A549 (cell line): ENCODE measurements around the gene SH3TC2.

Experiments used
- CHD4 ChIP-seq: fragments of 200-600 bp; sonication (generic); IDR thresholded peaks from 2 replicates; pipeline ENCODE4 v1.6.1; 2016; ENCODE audit warnings: antibody characterized with exemption, mild to moderate bottlenecking, borderline replicate concordance
- CTCF ChIP-seq: fragments of >200 bp; sonication (Bioruptor Twin); formaldehyde crosslinking; IDR thresholded peaks from 3 replicates; pipeline ENCODE4 v1.5.1; 2016
- MYC ChIP-seq: IDR thresholded peaks from 2 replicates; pipeline ENCODE4 v1.6.1; 2012; ENCODE audit warnings: mild to moderate bottlenecking, inconsistent platforms, low read length, improper control_type of control experiment, borderline replicate concordance
- POLR2A ChIP-seq: IDR thresholded peaks from 2 replicates; pipeline ENCODE4 v1.6.1; 2012; ENCODE audit warnings: mild to moderate bottlenecking, low read length

DNA sequence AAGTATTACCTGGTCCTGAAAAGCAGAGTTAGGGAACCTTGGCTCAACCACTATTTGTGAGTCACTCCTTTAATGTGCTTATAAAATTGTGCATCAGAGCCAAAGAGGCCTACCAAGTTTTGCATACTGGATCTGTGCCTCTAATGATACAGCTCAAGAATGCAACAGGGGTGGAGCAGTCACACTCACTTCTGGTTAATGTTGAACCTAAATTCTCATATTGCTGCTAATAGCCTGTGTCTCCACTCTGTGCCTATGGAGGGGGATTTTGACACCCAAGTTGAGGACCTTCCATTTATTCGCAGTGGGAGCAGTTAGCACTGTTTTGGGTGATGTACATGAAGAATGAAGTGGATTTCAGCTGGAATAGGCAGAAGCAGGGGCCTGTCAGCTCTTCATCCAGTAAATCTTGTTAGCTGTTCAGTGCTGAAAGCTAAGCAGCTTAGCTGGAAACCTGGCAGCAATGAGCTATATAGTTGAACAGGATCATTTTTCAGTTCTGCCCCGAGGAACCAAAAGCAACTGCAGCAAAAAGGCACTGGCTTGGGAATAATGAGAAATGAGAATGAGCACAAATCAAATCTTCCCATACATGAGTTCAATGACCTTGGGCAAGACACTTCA, 9.7 kb downstream of the SH3TC2 start:
- TF ChIP-seq POLR2A, result no peak
- no peak for TF ChIP-seq CTCF
- no peak for TF ChIP-seq CHD4
- no peak for TF ChIP-seq MYC
